Calu3 (cell line): Measurements from ENCODE around the gene ELFN1. TPM values are rescaled to one million over a fixed set of nuclear protein-coding genes. Genes with fewer than 3 reads are reported as not detected.

ENCODE experiments used
- BruUV-seq: library from RNA; stranded (reverse); fragments of 400-500 nt; replicated peaks from 2 replicates; lab custom pipeline; 2021; lab: Mats Ljungman, UMichigan
- CTCF ChIA-PET: fragments of 300-600 bp; sonication (Branson Sonifier 250); formaldehyde crosslinking; loops from one replicate; lab custom pipeline; 2022; ENCODE audit warnings: antibody characterized with exemption; lab: Charles Lee
- DNase-seq: peaks from one replicate; pipeline ENCODE4 v3.0.0; 2022
- H3K27ac Mint-ChIP-seq: one replicate; pipeline ENCODE4 v1.8.0; 2022; ENCODE audit warnings: mixed read lengths; ENCODE audit not compliant: unreplicated experiment
- H3K27me3 Mint-ChIP-seq: one replicate; pipeline ENCODE4 v1.8.0; 2022; ENCODE audit warnings: mixed read lengths; ENCODE audit not compliant: unreplicated experiment
- H3K36me3 Mint-ChIP-seq: one replicate; pipeline ENCODE4 v1.8.0; 2022; ENCODE audit warnings: mild to moderate bottlenecking, moderate library complexity, mixed read lengths; ENCODE audit not compliant: insufficient read depth, unreplicated experiment
- H3K4me1 Mint-ChIP-seq: one replicate; pipeline ENCODE4 v1.8.0; 2022; ENCODE audit warnings: mild to moderate bottlenecking, low read depth, mixed read lengths; ENCODE audit not compliant: unreplicated experiment
- H3K4me3 Mint-ChIP-seq: one replicate; pipeline ENCODE4 v1.8.0; 2022; ENCODE audit warnings: mild to moderate bottlenecking, low read depth, moderate library complexity, mixed read lengths; ENCODE audit not compliant: unreplicated experiment
- H3K9me3 Mint-ChIP-seq: one replicate; pipeline ENCODE4 v1.8.0; 2022; ENCODE audit warnings: low read depth, mixed read lengths; ENCODE audit not compliant: unreplicated experiment
- CTCF ChIP-seq: fragments of 200-600 bp; IDR thresholded peaks from one replicate; pipeline ENCODE4 v1.8.0; 2022; ENCODE audit warnings: antibody characterized with exemption; ENCODE audit not compliant: unreplicated experiment
- intact Hi-C: fragments of 100-400 bp; cut with micrococcal nuclease; formaldehyde crosslinking; loops from one replicate; pipeline ENCODE4 v1.10.0; 2022; ENCODE audit not compliant: unreplicated experiment
- total RNA-seq: library from RNA; stranded (reverse); gene quantifications from 2 replicates; pipeline ENCODE4 v1.2.3, GENCODE V29; 2022

ELFN1 gene
- total RNA-seq, 1 experiment from 2014 or later = not detected

- Mint-ChIP-seq H3K36me3 (peaks cover 5% of the 10 kb centered on the region), H3K4me3 (no peak overlapping the region), H3K27ac (no peak overlapping the region), H3K4me1 (no peaks in the 10 kb centered on the region), H3K27me3 (peaks cover 72% of the 10 kb centered on the region), H3K9me3 (peaks cover 2% of the 10 kb centered on the region)
- DNase-seq = no peak
- BruUV-seq = no TSS peak
- TF ChIP-seq CTCF = no peak
- intact Hi-C loops = no loop called here
- CTCF ChIA-PET = interaction anchor here (0.7 kb wide), 1 partner anchor 783 kb away, joined by 3 read pairs; no protein-coding TSS in a partner anchor
These were observed 46.3 kb upstream of the ELFN1 start for GRCh38 chr7:1623810-1624209.

GRCh38 chr7:1624999-1625927, 44.8 kb upstream of the ELFN1 start:
- Mint-ChIP-seq H3K27me3 (peaks cover 70% of the 10 kb centered on the region), H3K27ac (no peak overlapping the region), H3K4me3 (no peak overlapping the region), H3K36me3 (peaks cover 5% of the 10 kb centered on the region), H3K4me1 (no peaks in the 10 kb centered on the region), H3K9me3 (peaks cover 2% of the 10 kb centered on the region)
- CTCF ChIA-PET = interaction anchor here (0.6 kb wide), 1 partner anchor 9 kb away, joined by 3 read pairs; no protein-coding TSS in a partner anchor
- DNase-seq = no peak
- no peak for TF ChIP-seq CTCF
- no TSS peak for BruUV-seq
- intact Hi-C loops = no loop called here

GRCh38 chr7:1626769-1627168, 43.3 kb upstream of the ELFN1 start:
- intact Hi-C loops = no loop called here
- Mint-ChIP-seq H3K27ac (no peak overlapping the region), H3K36me3 (peaks cover 5% of the 10 kb centered on the region), H3K27me3 (peaks cover 72% of the 10 kb centered on the region), H3K4me1 (no peaks in the 10 kb centered on the region), H3K9me3 (peaks cover 5% of the 10 kb centered on the region), H3K4me3 (no peak overlapping the region)
- DNase-seq = no peak
- CTCF ChIA-PET = no interaction called here
- no peak for TF ChIP-seq CTCF
- no TSS peak for BruUV-seq

GRCh38 chr7:1630700-1631336, 39.3 kb upstream of the ELFN1 start:
- no TSS peak for BruUV-seq
- no peak for TF ChIP-seq CTCF
- Mint-ChIP-seq H3K36me3 (no peaks in the 10 kb centered on the region), H3K27me3 (peaks cover 67% of the 10 kb centered on the region), H3K27ac (no peak overlapping the region), H3K4me1 (no peaks in the 10 kb centered on the region), H3K4me3 (no peak overlapping the region), H3K9me3 (peaks cover 5% of the 10 kb centered on the region)
- CTCF ChIA-PET = no interaction called here
- intact Hi-C loops = no loop called here
- no peak for DNase-seq
